Kidney (tissue), 14 donors: ENCODE results near the gene PPP1R1A. TPM values are rescaled to one million over a fixed set of nuclear protein-coding genes. Genes with fewer than 3 reads are reported as not detected.

ENCODE experiments used
- DNase-seq, 5 donors: peaks; one replicate each; pipeline ENCODE4 v3.0.0-alpha.2; 2013 to 2020
- FAIRE-seq: peaks from 2 replicates; lab custom pipeline; 2012; peaks lifted over from hg19 to GRCh38; lab: Jason Lieb, UNC
- H3K27ac ChIP-seq, 2 donors: one replicate each; pipeline ENCODE4 v1.7.0; 2013; ENCODE audit warnings: low read depth in 2 of 2, low read length in 2 of 2, inconsistent platforms in 1 of 2
- H3K27me3 ChIP-seq: one replicate; pipeline ENCODE4 v1.7.1; 2013; ENCODE audit warnings: low read length, inconsistent platforms; ENCODE audit not compliant: control insufficient read depth, insufficient read depth
- H3K36me3 ChIP-seq, 3 donors: one replicate each; pipeline versions ENCODE4 v1.7.0 to v1.7.1; 2013; ENCODE audit warnings: low read length in 3 of 3, control low read depth in 1 of 3, inconsistent platforms in 1 of 3; ENCODE audit not compliant: insufficient read depth in 3 of 3, control insufficient read depth in 2 of 3
- H3K4me1 ChIP-seq, 3 donors: one replicate each; pipeline versions ENCODE4 v1.7.0 to v1.7.1; 2013; ENCODE audit warnings: low read length in 3 of 3, inconsistent platforms in 1 of 3, low read depth in 1 of 3; ENCODE audit not compliant: control insufficient read depth in 2 of 3, insufficient read depth in 2 of 3
- H3K4me3 ChIP-seq, 3 donors: one replicate each; pipeline versions ENCODE4 v1.7.0 to v1.8.1; 2013; ENCODE audit warnings: low read length in 3 of 3, control low read depth in 1 of 3, inconsistent platforms in 1 of 3
- H3K9ac ChIP-seq, 3 donors: one replicate each; pipeline versions ENCODE4 v1.7.0 to v1.7.1; 2013; ENCODE audit warnings: low read length in 3 of 3, control low read depth in 1 of 3, inconsistent platforms in 1 of 3
- H3K9me3 ChIP-seq, 3 donors: one replicate each; pipeline versions ENCODE4 v1.7.0 to v1.7.1; 2013; ENCODE audit warnings: low read length in 3 of 3, control low read depth in 1 of 3, inconsistent platforms in 1 of 3; ENCODE audit not compliant: control insufficient read depth in 2 of 3, insufficient read depth in 1 of 3
- CTCF ChIP-seq: IDR thresholded peaks from 3 replicates; pipeline ENCODE4 v1.5.1; 2012; ENCODE audit warnings: mild to moderate bottlenecking, moderate library complexity, borderline replicate concordance; ENCODE audit not compliant: insufficient read depth; ENCODE audit errors: extremely low read depth
- intact Hi-C: fragments of 100-400 bp; cut with DNase I; formaldehyde crosslinking; loops from one replicate; pipeline ENCODE4 v1.11.1; 2022
- polyA plus RNA-seq: library from polyadenylated mRNA; stranded (reverse); fragments of 350-450 nt; fragmentation: Illumina TruSeq; extraction: RNeasy Lipid Tissue Mini Kit (QIAGEN cat#74804); gene quantifications from one replicate; pipeline ENCODE4 v1.2.3, GENCODE V29; 2014; ENCODE audit warnings: low read depth, low replicate concordance; ENCODE audit not compliant: insufficient read depth
- total RNA-seq: library from RNA; stranded (reverse); fragmentation: NEBNext Ultra II Directional; extraction: Animal tissue kit (Norgen Biotek cat#: 25700); gene quantifications from one replicate; pipeline ENCODE4 v1.2.1, GENCODE V29; 2021
- donor health status: control.
- donor health status: control.
- donor health status: control.
- donor health status: control.
- donor health status: control.
- donor health status: DM: yes; HTN: yes; CAD: no.
- donor health status: Normal renal cell carcinoma (clear cell type).

The PPP1R1A gene
- total and polyA plus RNA-seq, 2 donors from 2014 or later = 128 to 217 TPM

DNA sequence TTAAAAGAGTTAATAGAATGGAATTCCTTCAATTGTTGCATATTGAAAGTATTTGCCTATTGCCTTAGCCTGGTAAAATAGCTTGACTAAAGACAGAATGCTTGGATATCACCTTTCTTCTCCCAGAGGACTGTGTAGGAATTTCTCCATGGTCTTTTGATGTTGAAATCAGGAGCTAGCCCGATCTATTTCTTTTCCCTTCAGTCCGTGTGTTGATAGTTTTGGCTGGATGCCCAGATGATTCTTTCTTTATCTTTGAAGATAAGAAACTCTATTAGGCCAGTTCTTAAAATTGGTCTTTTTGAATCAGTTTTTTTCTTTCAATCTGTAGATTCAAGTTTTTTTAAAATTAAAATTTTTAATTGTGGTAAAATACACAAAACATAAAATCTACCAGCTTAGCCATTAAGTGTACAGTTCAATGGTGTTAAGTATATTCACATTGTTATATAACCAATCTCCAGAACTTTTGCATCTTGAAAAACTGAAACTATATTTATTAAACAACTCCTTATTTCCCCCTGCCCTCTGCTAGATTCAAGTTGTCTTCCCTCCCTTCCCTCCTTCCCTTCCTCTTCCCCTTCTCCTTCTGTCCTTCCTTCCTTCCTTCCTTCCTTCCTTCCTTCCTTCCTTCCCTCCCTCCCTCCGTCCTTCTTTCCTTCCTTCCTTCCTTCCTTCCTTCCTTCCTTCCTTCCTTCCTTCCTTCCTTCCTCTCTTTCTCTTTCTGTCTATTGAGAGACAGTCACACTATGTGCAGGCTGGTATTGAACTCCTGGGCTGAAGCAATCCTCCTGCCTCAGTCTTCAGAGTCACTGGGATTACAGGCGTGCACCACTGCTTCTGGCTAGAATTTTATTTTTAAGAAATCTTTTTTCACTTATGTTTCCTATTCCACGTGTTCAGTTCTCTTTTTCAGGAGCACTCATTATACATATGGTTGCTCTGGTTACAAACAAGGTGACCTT is 36.1 kb upstream of the PPP1R1A start:
- Histone ChIP-seq H3K9me3 (peaks cover 0 to 2% (median 0%) of the 10 kb centered on the region in 3 donors), H3K4me3 (no peak overlapping the region), H3K9ac (no peak overlapping the region), H3K36me3 (no peaks in the 10 kb centered on the region), H3K27ac (no peak overlapping the region), H3K4me1 (no peaks in the 10 kb centered on the region), H3K27me3 (no peaks in the 10 kb centered on the region)
- intact Hi-C loops = no loop called here
- DNase-seq (peak in 2 of 5 donors; percentile 35 to 39), FAIRE-seq (peak; percentile 56)
- no peak for TF ChIP-seq CTCF

GRCh38 chr12:54622463-54623183 is 34.2 kb upstream of the PPP1R1A start:
- intact Hi-C loops = no loop called here
- no peak overlapping the region for H3K4me3 ChIP-seq
- no peak overlapping the region for H3K27ac ChIP-seq
- H3K9ac ChIP-seq = no peak overlapping the region
- no peaks in the 10 kb centered on the region for H3K27me3 ChIP-seq
- FAIRE-seq (no peak), DNase-seq (no peak)
- no peaks in the 10 kb centered on the region for H3K4me1 ChIP-seq
- peaks cover 0 to 2% (median 0%) of the 10 kb centered on the region in 3 donors for H3K9me3 ChIP-seq
- H3K36me3 ChIP-seq = no peaks in the 10 kb centered on the region
- TF ChIP-seq CTCF = no peak

DNA sequence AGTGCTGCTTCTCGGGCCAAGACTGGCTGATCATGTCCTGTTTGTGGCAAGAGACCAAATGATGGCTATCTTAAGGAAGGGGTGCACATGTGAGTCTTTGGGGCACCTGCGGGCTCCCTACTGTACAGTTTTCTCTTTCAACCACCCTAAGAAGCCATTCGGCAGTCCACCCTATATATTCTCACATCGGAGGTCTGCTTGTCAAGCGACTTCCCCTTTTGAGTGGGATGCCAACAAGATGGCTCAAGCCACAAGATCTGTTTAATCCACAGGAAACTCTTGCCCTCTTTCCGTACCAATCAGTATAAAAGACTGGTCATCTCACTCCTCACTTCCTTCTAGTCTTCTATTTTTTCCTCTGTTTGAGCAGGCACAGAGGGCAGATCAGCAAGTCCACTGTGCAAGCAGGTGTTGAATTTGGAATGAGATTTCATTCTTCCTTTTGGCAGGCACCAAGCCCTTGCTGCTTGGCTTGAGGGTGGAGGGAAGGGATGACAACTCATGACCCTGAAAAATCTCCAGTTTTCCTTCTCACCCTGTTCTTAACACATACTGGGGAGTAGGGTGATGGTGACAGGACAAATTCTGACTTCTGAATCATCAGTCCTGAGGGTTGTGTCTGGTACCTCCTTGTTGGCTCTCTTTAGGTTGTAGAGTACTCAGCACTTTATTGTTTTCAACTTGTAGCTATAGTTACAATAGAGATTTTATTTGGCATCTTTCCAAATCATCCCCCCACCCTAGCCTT is 28.6 kb upstream of the PPP1R1A start:
- intact Hi-C loops = no loop called here
- TF ChIP-seq CTCF = no peak
- no peaks in the 10 kb centered on the region for H3K9me3 ChIP-seq
- H3K4me1 ChIP-seq = no peaks in the 10 kb centered on the region
- FAIRE-seq (no peak), DNase-seq (no peak)
- H3K9ac ChIP-seq = no peak overlapping the region
- H3K27me3 ChIP-seq = no peaks in the 10 kb centered on the region
- H3K4me3 ChIP-seq = no peak overlapping the region
- no peaks in the 10 kb centered on the region for H3K36me3 ChIP-seq
- H3K27ac ChIP-seq = no peak overlapping the region
